HepG2 (cell line): ENCODE results near the gene BAZ1B.

Source experiments
- CHD2 ChIP-seq: IDR thresholded peaks from 2 replicates; pipeline ENCODE4 v1.6.1; 2011; ENCODE audit warnings: low read depth, low read length, improper control_type of control experiment
- CTCF ChIP-seq: sonication (generic); formaldehyde crosslinking; IDR thresholded peaks from 2 replicates; pipeline ENCODE4 v1.5.0; 2020; ENCODE audit warnings: mild to moderate bottlenecking, missing genetic modification reagents, moderate library complexity
- DRAP1 ChIP-seq: IDR thresholded peaks from 2 replicates; pipeline ENCODE4 v1.6.1; 2016; ENCODE audit warnings: missing genetic modification reagents, missing compliant biosample characterization
- EZH2 ChIP-seq: conservative IDR thresholded peaks from 2 replicates; pipeline ENCODE4 v1.6.1; 2012; ENCODE audit warnings: mild to moderate bottlenecking, low read depth, low read length, moderate library complexity
- FOXA1 ChIP-seq, 2 experiments: fragments of 450-650 bp in 1 of 2; sonication (generic) in 1 of 2; formaldehyde crosslinking in 1 of 2; IDR thresholded peaks; 2 replicates each; pipeline versions ENCODE4 v1.4.0 to v1.6.1; 2016 to 2020; ENCODE audit warnings: missing genetic modification reagents in 1 of 2
- GABPB1 ChIP-seq: IDR thresholded peaks from 2 replicates; pipeline ENCODE4 v1.6.1; 2016; ENCODE audit warnings: mild to moderate bottlenecking, missing genetic modification reagents, moderate library complexity, missing compliant biosample characterization
- JUN ChIP-seq: sonication (generic); formaldehyde crosslinking; IDR thresholded peaks from 2 replicates; pipeline ENCODE4 v1.4.0; 2020; ENCODE audit warnings: mild to moderate bottlenecking, missing genetic modification reagents
- KDM1A ChIP-seq: IDR thresholded peaks from 2 replicates; pipeline ENCODE4 v1.6.1; 2016; ENCODE audit warnings: missing compliant biosample characterization
- KLF16 ChIP-seq, 2 experiments: sonication (generic) in 1 of 2; formaldehyde crosslinking in 1 of 2; IDR thresholded peaks; 2 replicates each; pipeline versions ENCODE4 v1.6.1 to v1.8.0; 2016 to 2023; ENCODE audit warnings: missing genetic modification reagents in 2 of 2, missing compliant biosample characterization in 1 of 2
- MAX ChIP-seq: IDR thresholded peaks from 2 replicates; pipeline ENCODE4 v1.6.1; 2012; ENCODE audit warnings: inconsistent platforms
- MXI1 ChIP-seq: IDR thresholded peaks from 3 replicates; pipeline ENCODE4 v1.6.1; 2012; ENCODE audit warnings: low read depth, low read length, inconsistent platforms, borderline replicate concordance
- POGZ ChIP-seq: sonication (generic); formaldehyde crosslinking; IDR thresholded peaks from 2 replicates; pipeline ENCODE4 v1.4.0; 2020; ENCODE audit warnings: mild to moderate bottlenecking, missing genetic modification reagents
- POLR2AphosphoS5 ChIP-seq: IDR thresholded peaks from 2 replicates; pipeline ENCODE4 v1.6.1; 2012; ENCODE audit warnings: low read depth, low read length
- RBAK ChIP-seq: sonication (generic); formaldehyde crosslinking; IDR thresholded peaks from 2 replicates; pipeline ENCODE4 v1.5.1; 2020; ENCODE audit warnings: mild to moderate bottlenecking, missing genetic modification reagents

- TF ChIP-seq GABPB1 (CRISPR knock-in tag) = no peak
- TF ChIP-seq DRAP1 = no peak
- no peak for TF ChIP-seq CTCF (CRISPR knock-in tag)
- no peak for TF ChIP-seq KLF16 (CRISPR knock-in tag; IDR thresholded peaks at IDR 0.05)
- no peak for TF ChIP-seq MXI1
- TF ChIP-seq KDM1A = no peak
- TF ChIP-seq POGZ (CRISPR knock-in tag) = no peak
- no peak for TF ChIP-seq FOXA1 (IDR thresholded peaks at IDR 0.05)
- TF ChIP-seq FOXA1 (CRISPR knock-in tag; IDR thresholded peaks at IDR 0.05) = no peak
- no peak for TF ChIP-seq MAX
- TF ChIP-seq EZH2 = no peak
- no peak for TF ChIP-seq RBAK
- TF ChIP-seq CHD2 = no peak
- TF ChIP-seq JUN (CRISPR knock-in tag) = no peak
- no peak for TF ChIP-seq POLR2AphosphoS5
These were observed 10.1 kb upstream of the BAZ1B start for GRCh38 chr7:73532224-73532623.
